ENCODE results near the gene CD63.
A peak's percentile ranks its signal among the peaks of the same experiment; 100 is the strongest.

DNA sequence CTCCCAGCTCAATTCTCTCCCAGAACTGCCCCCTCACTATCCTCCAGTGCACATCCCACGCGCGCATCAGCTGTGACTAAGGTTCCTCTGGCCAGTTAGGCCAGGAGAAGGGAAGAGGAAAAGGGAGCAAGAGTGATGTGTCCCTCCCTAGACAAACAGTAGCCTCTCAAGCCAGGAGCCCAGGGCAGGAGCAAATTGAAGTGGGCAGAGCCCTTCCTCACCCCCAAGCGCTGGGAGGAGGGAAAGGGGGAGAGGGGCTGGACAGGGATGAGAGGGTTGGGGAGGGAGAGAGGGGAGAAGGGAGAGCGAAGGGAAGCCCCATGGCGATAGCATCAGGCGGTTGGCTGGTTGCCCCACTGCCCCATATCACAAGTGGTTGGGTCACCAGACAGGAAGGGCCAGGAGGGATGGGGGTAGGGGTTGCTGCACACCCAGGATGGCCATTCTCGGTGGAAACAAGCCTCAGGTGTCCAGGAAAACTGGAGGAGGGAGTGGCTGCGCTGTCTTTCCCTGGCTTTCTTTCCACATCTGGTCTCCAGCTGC is 1.1 kb downstream of the CD63 start:
- TF ChIP-seq, protein P1, sequence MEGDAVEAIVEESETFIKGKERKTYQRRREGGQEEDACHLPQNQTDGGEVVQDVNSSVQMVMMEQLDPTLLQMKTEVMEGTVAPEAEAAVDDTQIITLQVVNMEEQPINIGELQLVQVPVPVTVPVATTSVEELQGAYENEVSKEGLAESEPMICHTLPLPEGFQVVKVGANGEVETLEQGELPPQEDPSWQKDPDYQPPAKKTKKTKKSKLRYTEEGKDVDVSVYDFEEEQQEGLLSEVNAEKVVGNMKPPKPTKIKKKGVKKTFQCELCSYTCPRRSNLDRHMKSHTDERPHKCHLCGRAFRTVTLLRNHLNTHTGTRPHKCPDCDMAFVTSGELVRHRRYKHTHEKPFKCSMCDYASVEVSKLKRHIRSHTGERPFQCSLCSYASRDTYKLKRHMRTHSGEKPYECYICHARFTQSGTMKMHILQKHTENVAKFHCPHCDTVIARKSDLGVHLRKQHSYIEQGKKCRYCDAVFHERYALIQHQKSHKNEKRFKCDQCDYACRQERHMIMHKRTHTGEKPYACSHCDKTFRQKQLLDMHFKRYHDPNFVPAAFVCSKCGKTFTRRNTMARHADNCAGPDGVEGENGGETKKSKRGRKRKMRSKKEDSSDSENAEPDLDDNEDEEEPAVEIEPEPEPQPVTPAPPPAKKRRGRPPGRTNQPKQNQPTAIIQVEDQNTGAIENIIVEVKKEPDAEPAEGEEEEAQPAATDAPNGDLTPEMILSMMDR (IDR thresholded peaks at IDR 0.05), result no peak
- TF ChIP-seq POLR2A (IDR thresholded peaks at IDR 0.05) (peak; percentile 20), POLR2AphosphoS5 (IDR thresholded peaks at IDR 0.05) (peak; percentile 3 to 8 (median 5))

Measured in transverse colon (tissue), 4 donors.